KOPT-K1 (cell line): ENCODE data around the gene VIPR2.

Source experiments
- H3K27ac ChIP-seq: fragments of 200-600 bp; sonication (generic); 2 replicates; pipeline ENCODE4 v1.5.1; 2016; ENCODE audit warnings: antibody characterized with exemption, mild to moderate bottlenecking, low read depth, low read length; ENCODE audit not compliant: poor library complexity, severe bottlenecking
- H3K36me3 ChIP-seq: fragments of 200-600 bp; sonication (generic); 2 replicates; pipeline ENCODE4 v1.5.1; 2017; ENCODE audit warnings: antibody characterized with exemption, mild to moderate bottlenecking, low read length, moderate library complexity; ENCODE audit not compliant: insufficient read depth
- H3K9me3 ChIP-seq: fragments of 200-600 bp; sonication (generic); 2 replicates; pipeline ENCODE4 v1.5.1; 2017; ENCODE audit warnings: antibody characterized with exemption, low read length, mild to moderate bottlenecking; ENCODE audit not compliant: insufficient read depth, poor library complexity, severe bottlenecking

VIPR2 gene

GRCh38 chr7:159148430-159149395 lies 4.0 kb upstream of the VIPR2 start:
- H3K9me3 ChIP-seq = peaks cover 4% of the 10 kb centered on the region

DNA sequence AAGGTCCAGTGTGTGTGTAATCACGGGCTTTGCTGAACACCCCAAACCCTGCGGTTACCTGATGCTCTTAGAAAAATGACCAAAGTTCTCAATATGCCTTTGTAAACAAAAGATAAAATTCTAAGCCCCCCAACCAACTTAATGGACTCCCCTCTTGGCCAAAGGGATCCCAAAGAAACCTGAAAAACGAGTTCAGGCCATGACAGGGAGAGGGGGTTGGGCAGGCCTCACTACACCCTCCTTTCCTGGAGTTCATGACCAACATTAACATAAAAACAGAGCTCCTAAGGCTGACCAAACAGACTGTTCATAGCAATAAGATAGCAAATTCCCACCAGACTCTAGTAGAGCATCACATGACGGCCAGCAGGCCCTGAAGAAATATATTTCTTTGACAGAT lies 3.0 kb upstream of the VIPR2 start:
- Histone ChIP-seq H3K36me3 (no peaks in the 10 kb centered on the region), H3K27ac (no peak overlapping the region), H3K9me3 (peaks cover 4% of the 10 kb centered on the region)

More at GRCh38 chr7:159148430-159149395, 4.0 kb upstream of the VIPR2 start:
- Histone ChIP-seq H3K27ac (no peak overlapping the region), H3K36me3 (no peaks in the 10 kb centered on the region)

GRCh38 chr7:159147246-159147645 lies 2.6 kb upstream of the VIPR2 start:
- H3K9me3 ChIP-seq = peaks cover 4% of the 10 kb centered on the region
- no peak overlapping the region for H3K27ac ChIP-seq
- peaks cover 2% of the 10 kb centered on the region for H3K36me3 ChIP-seq

DNA sequence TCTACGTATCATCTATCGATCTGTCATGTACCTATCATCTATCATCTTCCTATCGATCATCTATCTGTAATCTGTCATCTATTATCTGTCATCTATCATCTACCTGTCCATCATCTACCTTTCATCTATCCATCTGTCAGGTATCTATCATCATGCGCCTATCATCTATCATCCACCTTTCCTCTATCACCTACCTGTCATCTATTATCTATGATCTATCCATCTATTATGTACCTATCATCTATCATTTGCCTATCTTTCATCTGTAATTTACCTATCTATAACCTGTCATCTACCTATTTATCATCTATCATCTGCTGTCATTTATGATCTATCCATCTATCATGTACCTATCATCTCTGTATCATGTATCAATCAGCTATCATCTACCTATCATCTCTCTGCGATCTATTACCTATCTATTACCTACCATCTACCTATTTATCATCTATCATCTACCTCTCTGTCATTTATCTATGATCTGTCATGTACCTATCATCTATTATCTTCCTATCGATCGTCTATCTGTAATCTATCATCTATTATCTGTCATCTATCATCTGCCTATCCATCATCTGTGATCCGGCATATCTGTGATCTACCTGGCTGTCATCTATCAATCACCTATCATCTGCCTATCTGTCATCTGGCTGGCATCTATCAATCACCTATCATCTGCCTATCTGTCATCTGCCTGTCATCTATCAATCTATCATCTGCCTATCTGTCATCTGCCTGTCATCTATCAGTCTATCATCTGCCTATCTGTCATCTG lies 1.6 kb upstream of the VIPR2 start:
- H3K9me3 ChIP-seq = peaks cover 4% of the 10 kb centered on the region
- no peak overlapping the region for H3K27ac ChIP-seq
- peaks cover 12% of the 10 kb centered on the region for H3K36me3 ChIP-seq

DNA sequence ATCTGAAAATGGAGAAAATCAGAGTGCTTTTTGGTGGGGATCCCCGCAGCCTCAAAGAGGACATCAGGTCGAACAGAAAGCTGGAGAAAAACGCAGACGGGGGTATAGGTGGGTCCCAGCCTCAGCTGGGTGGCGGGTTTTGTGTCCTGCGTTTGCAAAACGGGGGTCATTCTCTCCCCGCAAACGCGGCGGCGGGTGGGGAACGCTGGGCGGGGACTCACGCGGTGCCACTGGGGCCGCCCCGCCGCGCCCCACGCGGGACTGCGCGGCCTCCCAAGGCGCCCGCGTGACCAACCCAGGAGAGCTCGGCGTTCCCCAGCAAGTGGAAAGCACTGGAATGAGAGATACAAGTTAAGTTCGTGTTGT lies 806 bp upstream of the VIPR2 start:
- Histone ChIP-seq H3K27ac (peak overlapping the region; percentile 54), H3K9me3 (peaks cover 4% of the 10 kb centered on the region), H3K36me3 (peaks cover 20% of the 10 kb centered on the region)

DNA sequence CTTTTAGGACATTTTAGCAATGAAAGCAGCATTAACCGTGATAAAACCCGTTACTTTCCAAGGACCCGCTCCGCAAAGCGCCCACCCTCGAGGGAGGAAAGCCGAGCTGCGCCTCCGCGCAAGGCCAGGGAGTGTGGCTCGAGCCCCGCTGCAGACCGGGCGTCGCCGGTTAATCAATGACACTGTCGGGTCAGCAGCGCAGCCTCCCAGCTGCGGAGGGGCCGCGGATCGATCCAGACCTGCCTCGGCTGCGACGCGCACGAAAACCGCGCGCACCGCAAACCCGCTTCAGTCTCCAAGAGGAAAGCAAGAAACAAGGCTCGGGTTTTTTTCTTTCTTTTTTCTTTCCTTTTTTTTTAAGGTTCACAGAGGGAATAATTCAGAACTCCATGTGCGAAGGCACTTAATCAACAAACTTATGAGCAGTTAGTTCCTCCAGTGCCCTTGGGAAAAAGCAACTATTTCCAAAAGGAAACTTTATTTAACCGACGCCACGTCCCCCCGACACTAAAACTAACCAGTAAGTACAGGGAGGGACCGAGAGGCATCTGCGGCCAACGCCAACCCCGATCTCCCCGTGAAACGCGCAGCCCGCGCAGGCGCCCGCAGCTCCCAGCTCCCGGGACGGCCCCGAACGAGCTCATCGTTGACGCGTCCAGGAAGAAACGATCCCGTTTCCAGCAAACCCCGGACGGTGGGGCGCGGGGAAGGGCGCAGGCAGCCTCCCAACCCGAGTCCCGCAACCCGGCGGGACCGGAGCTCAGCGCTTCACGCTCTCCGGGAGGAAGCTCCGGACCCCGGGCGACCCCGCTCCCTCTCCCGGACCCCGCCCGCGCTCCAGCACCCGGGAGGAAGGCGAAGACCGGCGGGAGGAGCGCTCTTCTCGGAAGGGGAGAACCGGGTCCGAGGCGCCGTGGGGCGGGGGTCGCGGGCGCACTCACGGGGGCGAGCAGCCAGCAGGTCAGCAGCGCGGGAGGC lies 598 bp downstream of the VIPR2 start:
- Histone ChIP-seq H3K36me3 (peaks cover 34% of the 10 kb centered on the region), H3K27ac (peak overlapping the region; percentile 93), H3K9me3 (peaks cover 4% of the 10 kb centered on the region)

DNA sequence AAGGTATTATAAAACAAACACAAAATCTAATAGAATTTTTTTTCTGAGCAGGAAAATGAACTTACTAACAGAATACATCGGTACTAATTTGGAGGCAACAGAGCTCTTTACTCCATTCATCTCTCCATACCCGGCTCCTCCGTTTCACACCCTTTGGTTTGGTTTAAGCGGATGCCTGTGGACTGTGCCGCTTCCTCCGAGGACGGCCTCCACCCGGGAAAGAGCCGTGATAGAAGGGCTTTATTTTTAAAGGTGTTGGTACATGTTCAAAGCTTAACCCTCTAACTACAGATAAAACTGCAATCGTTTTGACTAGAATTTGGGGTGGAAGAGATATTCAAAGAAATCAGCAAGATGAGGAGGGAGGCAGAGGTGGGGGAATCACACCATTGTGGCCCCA lies 1.9 kb downstream of the VIPR2 start:
- H3K36me3 ChIP-seq = peaks cover 47% of the 10 kb centered on the region
- peak overlapping the region; percentile 93 for H3K27ac ChIP-seq
- H3K9me3 ChIP-seq = peaks cover 4% of the 10 kb centered on the region

DNA sequence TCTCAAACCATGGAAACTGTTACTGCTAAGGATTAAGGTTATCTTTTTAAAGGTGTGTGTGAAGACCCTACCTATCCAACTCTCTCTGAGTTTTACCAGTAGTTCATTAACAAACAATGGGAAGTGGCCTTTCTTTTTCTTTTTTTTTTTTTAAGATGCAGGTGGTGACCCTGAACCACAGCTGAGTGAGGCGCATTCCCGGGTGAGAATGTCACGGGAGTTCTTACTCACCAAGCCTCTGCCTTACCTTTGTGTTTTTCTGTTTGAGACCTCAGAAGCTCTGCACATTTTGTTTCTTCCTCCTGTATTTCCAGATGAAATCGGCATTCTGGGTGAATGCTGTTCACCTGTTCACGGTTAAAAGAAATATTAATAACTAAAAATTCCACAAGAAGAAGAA lies 2.5 kb downstream of the VIPR2 start:
- H3K36me3 ChIP-seq = peaks cover 52% of the 10 kb centered on the region
- H3K27ac ChIP-seq = peak overlapping the region; percentile 93
- H3K9me3 ChIP-seq = peaks cover 4% of the 10 kb centered on the region

DNA sequence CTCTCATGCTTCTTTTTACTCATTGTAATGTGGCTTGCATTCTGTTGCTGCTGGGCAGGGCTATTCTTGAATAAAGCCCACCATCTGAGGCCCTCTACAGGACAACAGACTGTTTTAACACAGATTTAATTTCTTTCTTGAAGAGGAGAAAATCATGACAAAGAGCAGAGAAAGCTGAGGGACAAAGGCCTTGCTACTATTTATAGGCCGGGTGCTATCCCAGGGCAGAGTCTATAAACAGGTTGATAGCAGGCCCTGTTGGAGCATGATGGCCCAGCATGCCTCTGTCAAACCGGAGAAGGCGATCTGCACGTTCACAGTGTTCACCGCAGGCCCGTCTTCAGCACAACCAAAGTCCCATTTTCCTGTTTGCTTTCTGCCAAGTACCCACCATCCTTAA lies 3.0 kb downstream of the VIPR2 start:
- Histone ChIP-seq H3K27ac (peak overlapping the region; percentile 93), H3K9me3 (peaks cover 4% of the 10 kb centered on the region), H3K36me3 (peaks cover 58% of the 10 kb centered on the region)

DNA sequence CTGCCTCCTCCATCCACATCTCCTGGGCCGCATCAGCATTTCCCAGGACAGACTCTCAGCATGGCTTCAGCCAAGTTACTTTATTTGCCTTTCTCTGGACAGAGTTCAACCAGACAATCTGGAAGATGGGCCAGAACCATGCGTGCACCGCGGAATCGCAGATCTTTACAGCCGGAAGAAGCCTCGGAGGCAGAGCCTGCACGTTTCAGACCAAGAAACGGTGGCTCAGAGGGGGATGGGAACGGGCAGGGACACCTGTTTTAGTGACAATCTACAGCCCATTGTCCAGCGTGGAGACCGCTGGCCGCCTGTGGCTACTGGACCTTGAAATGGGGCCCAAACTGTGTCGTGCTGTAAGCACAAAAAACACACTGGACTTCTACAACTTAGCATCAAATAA lies 3.5 kb downstream of the VIPR2 start:
- Histone ChIP-seq H3K27ac (peak overlapping the region; percentile 93), H3K9me3 (peaks cover 4% of the 10 kb centered on the region), H3K36me3 (peaks cover 63% of the 10 kb centered on the region)

DNA sequence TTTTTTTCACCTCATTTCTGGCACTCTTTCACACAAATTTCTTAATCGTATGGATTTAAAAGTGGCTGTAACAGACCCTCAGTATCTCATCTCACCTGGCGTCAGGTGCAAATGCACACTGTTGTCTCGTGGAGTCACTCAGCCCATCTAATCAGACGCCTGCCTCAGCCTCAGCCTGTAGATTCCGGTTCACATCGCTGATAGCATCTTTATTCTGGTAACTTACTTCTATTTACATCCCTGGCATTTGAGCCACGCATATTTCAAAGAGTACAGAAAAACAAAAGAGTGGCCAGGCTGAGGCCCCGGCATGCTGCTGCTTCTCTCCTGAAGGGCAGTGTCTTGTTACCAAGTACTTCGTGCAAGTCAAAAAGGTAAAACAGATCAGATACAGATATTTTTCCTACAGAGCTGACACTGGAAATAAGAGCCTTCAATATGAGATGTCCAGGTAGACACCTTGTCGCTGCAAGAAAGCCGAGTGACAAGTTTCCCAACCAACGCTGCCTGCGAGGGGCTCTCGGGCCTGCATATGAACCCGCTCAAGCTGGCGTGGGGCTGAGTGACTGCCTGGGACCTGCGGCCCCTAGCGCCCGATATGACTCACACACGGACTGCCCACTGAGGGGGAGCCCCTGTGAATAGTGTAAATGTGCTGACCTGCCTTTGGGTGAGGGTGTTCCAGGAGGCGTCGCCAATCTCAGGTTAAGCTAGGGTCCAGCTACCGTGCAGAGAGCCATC lies 4.3 kb downstream of the VIPR2 start:
- Histone ChIP-seq H3K9me3 (peaks cover under 1% of the 10 kb centered on the region), H3K27ac (peak overlapping the region; percentile 93), H3K36me3 (peaks cover 71% of the 10 kb centered on the region)

DNA sequence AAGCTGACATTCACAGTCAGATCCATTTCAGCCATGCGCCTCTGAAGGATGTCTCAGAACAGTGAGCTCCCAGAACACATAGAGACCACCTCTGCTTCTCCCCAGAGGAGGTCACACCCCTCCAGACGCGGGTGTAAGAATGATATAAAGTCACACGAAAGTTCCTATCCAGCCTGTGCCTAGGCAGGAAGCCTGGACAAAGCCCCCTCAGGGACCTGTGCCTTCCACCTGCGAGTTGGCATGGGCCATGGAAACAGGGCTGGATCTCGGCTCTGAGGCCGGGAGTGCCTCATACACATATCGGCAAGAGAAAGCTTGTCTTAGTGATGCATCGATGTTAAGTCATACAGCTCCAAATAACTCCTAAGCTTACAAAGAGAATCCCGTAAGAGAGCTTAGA lies 5.0 kb downstream of the VIPR2 start:
- Histone ChIP-seq H3K9me3 (no peaks in the 10 kb centered on the region), H3K27ac (peak overlapping the region; percentile 2), H3K36me3 (peaks cover 77% of the 10 kb centered on the region)

DNA sequence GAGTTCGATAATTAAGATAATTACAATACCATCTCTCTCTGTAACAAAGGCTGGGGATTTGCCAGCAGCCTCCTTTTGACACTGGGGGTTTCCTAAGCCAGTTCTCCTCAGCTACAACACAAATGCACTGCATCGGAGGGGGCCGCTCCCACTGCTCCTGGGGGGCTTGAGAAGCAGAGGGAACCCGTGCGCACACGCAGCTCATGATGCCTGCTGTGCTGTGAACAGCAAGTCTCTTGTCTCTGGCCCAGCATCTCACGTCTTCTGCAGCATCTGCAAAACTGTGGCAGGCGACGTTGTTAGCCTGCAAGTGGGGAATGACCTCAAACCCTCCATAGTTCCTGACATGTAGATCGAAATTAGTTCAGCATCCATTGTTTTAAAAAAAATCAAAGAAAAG lies 5.5 kb downstream of the VIPR2 start:
- Histone ChIP-seq H3K36me3 (peaks cover 81% of the 10 kb centered on the region), H3K27ac (no peak overlapping the region), H3K9me3 (no peaks in the 10 kb centered on the region)

DNA sequence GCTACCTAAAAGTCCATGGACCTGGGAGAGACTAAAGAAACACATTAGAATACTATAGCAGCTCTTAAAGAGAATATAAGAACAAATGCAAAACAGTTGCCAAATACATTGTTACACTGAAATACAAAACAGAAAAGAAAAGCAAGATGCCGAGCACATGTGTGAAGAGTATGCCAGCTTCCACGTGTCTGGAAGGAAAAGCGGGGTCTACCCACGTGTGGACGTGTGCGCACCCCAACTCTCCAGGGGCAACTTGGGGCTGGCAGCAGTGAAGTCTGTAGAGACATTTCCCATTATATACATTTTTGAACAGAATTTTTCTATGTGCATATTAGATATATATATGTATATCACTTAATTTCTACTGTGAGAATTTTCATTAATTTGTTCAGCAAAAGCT lies 6.2 kb downstream of the VIPR2 start:
- Histone ChIP-seq H3K9me3 (no peaks in the 10 kb centered on the region), H3K36me3 (peaks cover 88% of the 10 kb centered on the region), H3K27ac (no peak overlapping the region)
